ENCODE measurements around the gene RALGPS2.

RALGPS2 gene

DNA sequence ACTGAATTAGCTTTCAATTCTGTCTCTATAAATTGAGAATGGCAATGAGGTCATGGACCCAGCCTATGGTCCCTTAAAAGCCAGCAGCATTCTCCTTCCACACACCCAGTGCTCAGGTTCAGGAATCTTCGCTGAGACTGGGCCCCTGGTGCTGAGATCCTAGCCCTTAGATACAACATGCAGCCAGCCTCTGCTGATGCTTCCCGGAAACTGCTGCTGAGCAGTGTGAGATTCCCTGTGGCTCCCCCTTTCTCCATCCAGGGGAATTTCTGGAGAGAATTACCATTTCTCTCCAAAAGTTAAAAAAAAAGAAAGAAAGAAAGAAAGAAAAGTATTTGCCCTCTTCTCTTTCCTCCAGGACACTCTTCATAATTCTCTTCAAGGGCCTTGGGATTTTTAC, 31.7 kb upstream of the RALGPS2 start:
- no peaks in the 10 kb centered on the region for H3K9me3 ChIP-seq (ENCODE audit: control insufficient read depth, low read length)
- H3K4me1 ChIP-seq (ENCODE audit: control insufficient read depth, insufficient read depth, low read length), result no peaks in the 10 kb centered on the region
- H3K9ac ChIP-seq (ENCODE audit: low read length), result no peak overlapping the region
- H3K27me3 ChIP-seq (ENCODE audit: control insufficient read depth, insufficient read depth, low read length), result no peaks in the 10 kb centered on the region
- no peak overlapping the region for H3K4me3 ChIP-seq (ENCODE audit: low read length)
- H3K36me3 ChIP-seq (ENCODE audit: control insufficient read depth, insufficient read depth, low read length), result no peaks in the 10 kb centered on the region

DNA sequence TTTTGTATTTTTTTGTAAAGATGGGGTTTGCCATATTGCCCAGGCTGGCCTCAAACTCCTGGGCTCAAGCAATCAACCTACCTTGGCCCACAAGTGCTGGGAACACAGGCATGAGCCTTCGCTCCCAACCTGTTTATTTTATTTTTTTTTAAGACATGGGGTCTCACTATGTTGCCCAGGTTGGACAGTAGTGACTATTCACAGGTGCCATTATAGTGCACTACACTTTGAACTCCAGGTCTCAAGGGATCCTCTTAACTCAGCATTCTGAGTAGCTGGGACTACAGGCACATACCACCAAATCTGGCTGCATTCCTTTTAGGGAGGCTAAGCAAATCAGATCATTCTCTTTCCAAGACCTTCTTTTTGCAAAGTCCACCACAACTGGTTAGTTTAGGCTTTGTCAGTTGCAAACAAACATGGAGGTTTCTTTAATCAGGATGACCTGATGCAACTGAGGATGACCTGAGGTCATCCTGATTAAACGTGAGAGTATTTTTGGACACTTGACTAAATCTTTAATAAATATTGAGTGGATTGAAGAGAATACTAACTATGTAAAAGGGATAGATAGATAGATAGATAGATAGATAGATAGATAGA, 30.0 kb upstream of the RALGPS2 start:
- Histone ChIP-seq H3K4me3 (ENCODE audit: low read length) (no peak overlapping the region), H3K4me1 (ENCODE audit: control insufficient read depth, insufficient read depth, low read length) (no peaks in the 10 kb centered on the region), H3K27me3 (ENCODE audit: control insufficient read depth, insufficient read depth, low read length) (no peaks in the 10 kb centered on the region), H3K9me3 (ENCODE audit: control insufficient read depth, low read length) (no peaks in the 10 kb centered on the region), H3K9ac (ENCODE audit: low read length) (no peak overlapping the region), H3K36me3 (ENCODE audit: control insufficient read depth, insufficient read depth, low read length) (no peaks in the 10 kb centered on the region)

DNA sequence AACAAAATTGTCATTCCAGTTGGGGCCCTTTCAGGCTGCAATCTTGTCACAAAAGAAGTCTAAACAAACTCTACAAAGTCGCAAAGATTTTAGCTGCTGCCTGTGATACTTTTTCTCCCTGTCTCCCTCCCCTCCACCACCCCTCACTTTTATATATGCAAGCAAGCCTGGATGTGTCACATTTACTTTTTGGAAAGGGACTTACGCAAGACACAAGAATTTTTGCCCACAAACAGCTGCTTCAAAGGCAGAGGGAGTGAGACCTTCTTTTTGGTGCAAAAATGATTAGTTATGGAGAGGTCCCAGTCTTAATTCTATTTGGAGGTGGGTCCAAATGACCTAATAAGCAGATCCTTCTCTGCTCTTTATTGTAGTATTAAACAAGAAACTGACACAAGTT, 22.9 kb upstream of the RALGPS2 start:
- Histone ChIP-seq H3K27me3 (ENCODE audit: control insufficient read depth, insufficient read depth, low read length) (no peaks in the 10 kb centered on the region), H3K4me1 (ENCODE audit: control insufficient read depth, insufficient read depth, low read length) (no peaks in the 10 kb centered on the region), H3K36me3 (ENCODE audit: control insufficient read depth, insufficient read depth, low read length) (no peaks in the 10 kb centered on the region), H3K4me3 (ENCODE audit: low read length) (no peak overlapping the region), H3K9me3 (ENCODE audit: control insufficient read depth, low read length) (no peaks in the 10 kb centered on the region), H3K9ac (ENCODE audit: low read length) (no peak overlapping the region)

DNA sequence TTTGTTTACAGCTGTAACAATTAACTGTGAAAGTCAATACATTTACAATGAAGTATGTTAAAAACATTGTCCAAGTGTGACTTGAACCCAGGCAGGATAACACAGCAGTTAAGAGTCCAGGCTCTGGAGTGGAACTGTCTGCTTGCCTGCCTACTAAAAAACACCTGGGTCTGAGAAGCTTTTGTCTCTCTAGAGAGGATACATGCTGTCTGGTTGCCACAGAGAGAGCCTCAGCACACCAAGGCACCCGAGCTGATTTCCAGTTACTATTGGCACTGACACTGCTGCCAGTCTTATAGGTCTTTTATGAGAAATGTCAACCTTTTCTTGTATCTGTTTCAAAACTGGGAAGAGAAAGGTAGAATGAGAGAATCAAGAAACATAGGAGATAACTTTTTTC, 20.2 kb upstream of the RALGPS2 start:
- no peaks in the 10 kb centered on the region for H3K9me3 ChIP-seq (ENCODE audit: control insufficient read depth, low read length)
- no peaks in the 10 kb centered on the region for H3K27me3 ChIP-seq (ENCODE audit: control insufficient read depth, insufficient read depth, low read length)
- no peaks in the 10 kb centered on the region for H3K36me3 ChIP-seq (ENCODE audit: control insufficient read depth, insufficient read depth, low read length)
- H3K4me1 ChIP-seq (ENCODE audit: control insufficient read depth, insufficient read depth, low read length), result no peaks in the 10 kb centered on the region
- no peak overlapping the region for H3K9ac ChIP-seq (ENCODE audit: low read length)
- H3K4me3 ChIP-seq (ENCODE audit: low read length), result no peak overlapping the region

DNA sequence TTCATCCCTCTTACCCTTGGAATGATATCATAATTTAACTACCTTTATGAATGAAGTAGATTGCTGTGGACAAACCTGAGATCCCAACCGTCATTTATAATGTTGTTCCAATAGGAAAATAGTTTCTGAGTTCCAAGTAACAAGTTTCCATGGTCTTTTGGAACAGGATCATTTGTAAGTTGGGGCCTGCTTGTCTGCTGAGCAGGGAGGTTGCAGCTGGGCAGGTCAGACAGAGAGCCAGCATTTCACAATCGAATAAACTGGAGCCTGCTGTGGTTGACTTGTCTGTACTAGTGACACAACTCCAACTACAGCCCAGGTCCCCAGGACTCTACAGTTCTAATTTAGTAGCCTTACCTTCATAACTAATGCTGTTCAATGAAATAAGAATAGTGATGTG, 18.6 kb upstream of the RALGPS2 start:
- Histone ChIP-seq H3K36me3 (ENCODE audit: control insufficient read depth, insufficient read depth, low read length) (no peaks in the 10 kb centered on the region), H3K9ac (ENCODE audit: low read length) (no peak overlapping the region), H3K9me3 (ENCODE audit: control insufficient read depth, low read length) (no peaks in the 10 kb centered on the region), H3K4me3 (ENCODE audit: low read length) (no peak overlapping the region), H3K27me3 (ENCODE audit: control insufficient read depth, insufficient read depth, low read length) (no peaks in the 10 kb centered on the region), H3K4me1 (ENCODE audit: control insufficient read depth, insufficient read depth, low read length) (no peaks in the 10 kb centered on the region)

DNA sequence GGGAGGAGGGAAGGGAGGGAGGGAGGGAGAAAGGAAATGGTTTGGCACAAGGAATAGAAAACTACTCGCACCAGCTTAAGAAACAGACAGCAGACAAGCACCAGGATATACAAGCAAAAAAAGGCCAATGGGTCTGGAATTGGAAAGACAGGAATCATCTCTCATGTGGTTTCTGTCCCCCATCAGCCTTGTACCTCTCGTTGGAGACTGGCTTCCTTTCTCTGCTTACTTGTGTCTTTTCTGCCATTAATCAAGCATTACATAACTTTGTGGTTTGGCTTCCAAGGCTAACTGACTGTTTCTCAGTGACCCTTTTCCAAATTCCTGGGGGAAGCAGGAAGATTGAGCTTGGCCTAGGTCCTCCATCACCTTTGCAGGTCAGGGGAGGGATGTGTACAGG, 11.8 kb upstream of the RALGPS2 start:
- Histone ChIP-seq H3K27me3 (ENCODE audit: control insufficient read depth, insufficient read depth, low read length) (no peaks in the 10 kb centered on the region), H3K4me1 (ENCODE audit: control insufficient read depth, insufficient read depth, low read length) (no peaks in the 10 kb centered on the region), H3K4me3 (ENCODE audit: low read length) (no peak overlapping the region), H3K36me3 (ENCODE audit: control insufficient read depth, insufficient read depth, low read length) (no peaks in the 10 kb centered on the region), H3K9ac (ENCODE audit: low read length) (no peak overlapping the region), H3K9me3 (ENCODE audit: control insufficient read depth, low read length) (no peaks in the 10 kb centered on the region)

DNA sequence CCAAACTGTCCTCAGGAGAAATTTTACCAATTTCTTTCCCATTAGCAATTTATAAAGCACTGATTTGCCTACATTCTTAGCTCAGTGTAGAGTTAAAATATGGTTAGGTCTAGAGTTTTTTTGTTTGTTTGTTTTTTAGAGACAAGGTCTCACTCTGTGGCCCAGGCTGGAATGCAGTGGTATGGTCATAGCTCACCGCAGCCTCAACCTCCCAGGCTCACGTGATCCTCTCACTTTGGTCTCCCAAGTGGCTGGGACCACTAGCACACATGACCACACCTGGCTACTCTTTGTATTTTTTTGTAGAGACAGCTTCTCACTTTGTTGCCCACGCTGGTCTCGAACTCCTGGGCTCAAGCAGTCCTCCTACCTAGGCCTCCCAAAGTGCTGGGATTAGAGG, 10.6 kb upstream of the RALGPS2 start:
- H3K36me3 ChIP-seq (ENCODE audit: control insufficient read depth, insufficient read depth, low read length), result no peaks in the 10 kb centered on the region
- H3K9me3 ChIP-seq (ENCODE audit: control insufficient read depth, low read length), result no peaks in the 10 kb centered on the region
- H3K4me1 ChIP-seq (ENCODE audit: control insufficient read depth, insufficient read depth, low read length), result no peaks in the 10 kb centered on the region
- H3K4me3 ChIP-seq (ENCODE audit: low read length), result no peak overlapping the region
- no peak overlapping the region for H3K9ac ChIP-seq (ENCODE audit: low read length)
- H3K27me3 ChIP-seq (ENCODE audit: control insufficient read depth, insufficient read depth, low read length), result no peaks in the 10 kb centered on the region

DNA sequence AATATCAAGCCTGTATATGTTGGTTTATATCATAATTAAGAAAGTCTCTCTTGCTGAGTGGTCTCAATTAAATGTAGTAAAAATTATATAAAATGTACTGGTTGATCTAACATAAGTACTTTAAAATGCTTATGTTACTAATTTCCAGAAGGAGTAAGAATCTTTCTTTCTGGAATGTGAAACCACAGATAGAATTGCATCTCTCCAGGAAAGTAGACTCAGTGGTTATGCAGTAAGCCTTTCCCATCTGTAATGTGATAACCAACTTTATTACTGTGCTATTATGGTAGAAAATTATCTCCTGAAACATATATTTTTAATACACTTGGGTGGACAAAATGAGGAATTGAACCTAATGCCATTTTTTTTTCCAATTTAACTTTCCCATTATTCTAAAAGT, 8.9 kb upstream of the RALGPS2 start:
- H3K4me3 ChIP-seq (ENCODE audit: low read length), result no peak overlapping the region
- H3K36me3 ChIP-seq (ENCODE audit: control insufficient read depth, insufficient read depth, low read length), result no peaks in the 10 kb centered on the region
- no peak overlapping the region for H3K9ac ChIP-seq (ENCODE audit: low read length)
- H3K4me1 ChIP-seq (ENCODE audit: control insufficient read depth, insufficient read depth, low read length), result no peaks in the 10 kb centered on the region
- H3K27me3 ChIP-seq (ENCODE audit: control insufficient read depth, insufficient read depth, low read length), result no peaks in the 10 kb centered on the region
- no peaks in the 10 kb centered on the region for H3K9me3 ChIP-seq (ENCODE audit: control insufficient read depth, low read length)

DNA sequence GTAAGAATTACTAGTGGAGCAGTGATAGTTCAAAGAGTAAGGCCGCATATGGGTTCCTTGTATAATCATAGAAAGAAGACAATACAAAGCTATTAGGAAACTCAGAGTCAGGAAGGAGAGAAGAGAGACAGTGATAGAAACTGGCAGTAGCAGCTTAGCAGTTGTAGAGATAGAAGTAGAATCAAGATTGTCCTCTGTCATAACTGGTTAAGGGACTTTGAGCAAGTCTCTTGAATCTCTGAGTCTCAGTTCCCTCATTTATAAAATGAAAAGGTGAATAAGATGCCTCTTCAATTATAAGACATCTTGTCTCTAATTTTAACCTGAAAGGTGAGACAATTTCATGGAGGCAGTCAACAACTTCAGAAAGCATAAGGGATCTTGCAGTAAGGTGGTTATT, 6.5 kb upstream of the RALGPS2 start:
- no peaks in the 10 kb centered on the region for H3K27me3 ChIP-seq (ENCODE audit: control insufficient read depth, insufficient read depth, low read length)
- H3K4me3 ChIP-seq (ENCODE audit: low read length), result no peak overlapping the region
- no peak overlapping the region for H3K9ac ChIP-seq (ENCODE audit: low read length)
- H3K4me1 ChIP-seq (ENCODE audit: control insufficient read depth, insufficient read depth, low read length), result no peaks in the 10 kb centered on the region
- H3K36me3 ChIP-seq (ENCODE audit: control insufficient read depth, insufficient read depth, low read length), result no peaks in the 10 kb centered on the region
- no peaks in the 10 kb centered on the region for H3K9me3 ChIP-seq (ENCODE audit: control insufficient read depth, low read length)

DNA sequence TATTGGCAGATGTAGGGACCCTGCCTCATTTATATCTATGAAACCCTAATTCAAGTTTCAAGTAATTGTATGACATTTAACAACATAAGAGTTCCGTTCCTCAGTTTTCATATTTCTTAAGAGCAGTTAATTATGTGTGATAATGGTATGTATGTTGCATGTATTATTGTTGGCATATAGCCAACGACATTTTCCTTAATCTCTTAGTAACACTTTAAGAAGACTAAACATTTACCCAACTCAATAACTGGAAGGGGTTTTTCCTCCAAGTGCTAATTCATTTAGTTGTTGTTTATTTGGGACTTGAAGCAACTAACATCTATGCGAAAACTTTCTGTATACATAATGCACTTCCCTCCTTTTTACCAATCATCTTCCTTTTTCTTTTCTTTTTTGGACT, 1.5 kb upstream of the RALGPS2 start:
- Histone ChIP-seq H3K4me3 (ENCODE audit: low read length) (no peak overlapping the region), H3K4me1 (ENCODE audit: control insufficient read depth, insufficient read depth, low read length) (peaks cover 9% of the 10 kb centered on the region), H3K9me3 (ENCODE audit: control insufficient read depth, low read length) (no peaks in the 10 kb centered on the region), H3K27me3 (ENCODE audit: control insufficient read depth, insufficient read depth, low read length) (no peaks in the 10 kb centered on the region), H3K9ac (ENCODE audit: low read length) (no peak overlapping the region), H3K36me3 (ENCODE audit: control insufficient read depth, insufficient read depth, low read length) (no peaks in the 10 kb centered on the region)

DNA sequence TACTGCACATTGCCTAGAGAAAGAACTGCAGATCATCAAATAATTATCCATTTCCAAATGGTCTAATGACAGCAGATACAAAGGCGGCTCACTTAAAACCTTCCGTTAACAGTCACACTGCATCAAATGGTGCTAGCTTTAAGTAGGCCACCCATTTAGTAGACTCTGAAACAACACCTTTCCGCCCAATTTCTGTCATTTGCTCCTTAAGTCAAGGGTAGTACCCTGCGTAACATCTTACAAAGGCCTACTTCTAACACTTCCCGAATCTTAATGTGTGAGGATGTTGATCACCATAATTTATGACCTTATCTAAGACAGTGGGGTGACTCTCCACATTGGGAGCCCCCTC, 692 bp upstream of the RALGPS2 start:
- H3K27me3 ChIP-seq (ENCODE audit: control insufficient read depth, insufficient read depth, low read length), result no peaks in the 10 kb centered on the region
- H3K4me1 ChIP-seq (ENCODE audit: control insufficient read depth, insufficient read depth, low read length), result peaks cover 9% of the 10 kb centered on the region
- no peaks in the 10 kb centered on the region for H3K36me3 ChIP-seq (ENCODE audit: control insufficient read depth, insufficient read depth, low read length)
- no peaks in the 10 kb centered on the region for H3K9me3 ChIP-seq (ENCODE audit: control insufficient read depth, low read length)
- peak overlapping the region; percentile 80 for H3K9ac ChIP-seq (ENCODE audit: low read length)
- H3K4me3 ChIP-seq (ENCODE audit: low read length), result peak overlapping the region; percentile 36

DNA sequence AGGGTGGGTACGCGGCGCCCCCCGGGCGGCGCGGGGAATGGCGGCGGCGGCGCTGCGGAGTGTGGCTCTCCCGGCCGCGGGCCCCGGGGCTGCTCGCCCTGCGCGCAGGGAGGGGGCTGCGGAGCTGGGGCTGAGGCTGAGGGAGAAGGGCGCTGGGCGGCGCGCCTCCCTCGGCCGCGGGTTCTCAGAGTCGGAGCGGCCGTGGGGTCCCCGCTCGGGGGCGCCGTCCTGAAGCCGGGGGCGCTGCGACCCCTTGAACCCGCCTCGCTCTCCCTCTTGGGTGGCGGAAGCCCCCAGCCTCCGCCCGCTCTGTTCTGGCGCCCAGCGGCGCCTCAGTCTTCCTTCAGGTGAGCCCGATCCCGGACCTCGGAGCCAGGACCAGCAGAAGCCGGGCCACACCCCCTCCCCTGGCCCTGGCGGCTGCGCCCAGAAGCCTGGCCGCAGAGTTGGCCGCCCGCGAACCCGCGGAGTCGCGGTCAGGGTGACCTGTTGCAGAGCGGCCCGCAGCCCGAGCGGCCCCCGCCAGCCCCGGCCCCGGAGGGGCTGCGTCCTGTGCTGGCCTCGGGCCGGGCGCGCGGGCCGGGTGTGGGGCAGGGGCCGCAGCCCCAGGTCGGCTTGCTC, 532 bp downstream of the RALGPS2 start:
- Histone ChIP-seq H3K9me3 (ENCODE audit: control insufficient read depth, low read length) (no peaks in the 10 kb centered on the region), H3K9ac (ENCODE audit: low read length) (peak overlapping the region; percentile 95), H3K36me3 (ENCODE audit: control insufficient read depth, insufficient read depth, low read length) (no peaks in the 10 kb centered on the region), H3K4me1 (ENCODE audit: control insufficient read depth, insufficient read depth, low read length) (peaks cover 9% of the 10 kb centered on the region), H3K4me3 (ENCODE audit: low read length) (peak overlapping the region; percentile 84), H3K27me3 (ENCODE audit: control insufficient read depth, insufficient read depth, low read length) (no peaks in the 10 kb centered on the region)

DNA sequence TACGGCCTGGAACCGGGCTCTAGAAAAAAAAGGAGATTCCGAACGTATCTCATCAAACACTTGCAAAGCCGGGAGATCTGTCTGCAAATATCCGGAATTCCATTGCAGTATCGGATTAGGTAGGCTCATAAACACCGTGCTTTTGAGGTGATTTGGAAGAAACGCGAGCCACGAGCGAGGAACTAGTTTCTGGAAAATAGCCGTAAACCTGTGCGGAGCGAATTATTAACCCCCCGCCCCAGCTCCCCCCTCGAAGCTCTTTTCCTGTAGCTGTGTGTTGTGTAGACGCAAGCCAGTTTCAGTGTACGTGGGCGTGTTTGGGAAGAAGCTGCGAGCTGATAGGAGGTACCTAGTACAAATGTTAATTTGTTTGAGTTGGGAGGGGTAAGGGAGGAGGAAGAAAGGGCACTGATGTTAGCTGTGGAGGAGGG, 1.1 kb downstream of the RALGPS2 start:
- Histone ChIP-seq H3K27me3 (ENCODE audit: control insufficient read depth, insufficient read depth, low read length) (no peaks in the 10 kb centered on the region), H3K36me3 (ENCODE audit: control insufficient read depth, insufficient read depth, low read length) (no peaks in the 10 kb centered on the region), H3K4me1 (ENCODE audit: control insufficient read depth, insufficient read depth, low read length) (peaks cover 9% of the 10 kb centered on the region), H3K9ac (ENCODE audit: low read length) (peak overlapping the region; percentile 95), H3K4me3 (ENCODE audit: low read length) (peak overlapping the region; percentile 84), H3K9me3 (ENCODE audit: control insufficient read depth, low read length) (no peaks in the 10 kb centered on the region)
